K562 (cell line): ENCODE data around the gene CHCHD6. TPM values are rescaled to one million over a fixed set of nuclear protein-coding genes. Genes with fewer than 3 reads are reported as not detected.

Source experiments
- ATAC-seq: fragments of 200-7000 bp; cut with Tn5 transposase; 3 replicates; pipeline ENCODE4 v1.9.1; 2020; ENCODE audit warnings: moderate library complexity
- BruUV-seq: library from RNA; stranded (reverse); fragments of 400-500 nt; replicated peaks from 2 replicates; lab custom pipeline; 2021; lab: Mats Ljungman, UMichigan
- CTCF ChIA-PET: fragments of 300-600 bp; formaldehyde crosslinking; extraction: SDS; loops from one replicate; lab custom pipeline; 2021; ENCODE audit warnings: low intra/inter-chr PET ratio; lab: Yijun Ruan, JAX
- POLR2A ChIA-PET: fragments of 300-600, 350-650 bp; sonication (Branson Sonifier 250); formaldehyde crosslinking; extraction: SDS; loops from one replicate; lab custom pipeline; 2021; ENCODE audit warnings: antibody characterized with exemption, inconsistent platforms; lab: Yijun Ruan, JAX
- DNase-seq, 4 experiments: peaks; one replicate each; pipeline versions ENCODE4 v3.0.0 to v3.0.0-alpha.2; 2011 to 2018; ENCODE audit warnings: low spot score in 3 of 4, mixed read lengths in 3 of 4; ENCODE audit errors: extremely low read depth in 1 of 4
- FAIRE-seq: peaks from 2 replicates; lab custom pipeline; 2011; peaks lifted over from hg19 to GRCh38; lab: Jason Lieb, UNC
- H2AFZ ChIP-seq: 2 replicates; pipeline ENCODE4 v1.6.0; 2011; ENCODE audit warnings: low read depth, low read length, control low read depth, inconsistent platforms
- H3K27ac ChIP-seq: fragments of 200-600 bp; 3 replicates; pipeline ENCODE4 v1.8.0; 2011; ENCODE audit warnings: low read depth, mild to moderate bottlenecking, control low read depth, inconsistent platforms, low read length, moderate library complexity, mixed read lengths; ENCODE audit errors: extremely low read depth
- H3K27me3 ChIP-seq, 2 experiments: fragments of 300-600 bp in 1 of 2; 2 replicates in 1 of 2; 3 replicates in 1 of 2; pipeline versions ENCODE4 v1.6.0 to v1.8.0; 2011; ENCODE audit warnings: inconsistent platforms in 2 of 2, low read length in 2 of 2, mild to moderate bottlenecking in 1 of 2, mixed read lengths in 1 of 2, moderate library complexity in 1 of 2; ENCODE audit not compliant: control insufficient read depth in 2 of 2, insufficient read depth in 2 of 2
- H3K36me3 ChIP-seq: fragments of 300-600 bp; 3 replicates; pipeline ENCODE4 v1.8.0; 2011; ENCODE audit warnings: mild to moderate bottlenecking, low read length, inconsistent platforms; ENCODE audit not compliant: control insufficient read depth, insufficient read depth
- H3K4me1 ChIP-seq, 2 experiments: fragments of 200-600 bp in 1 of 2; replicated peaks in 1 of 2; 2 replicates in 1 of 2; 3 replicates in 1 of 2; pipeline versions ENCODE4 v1.5.1 to v1.8.0; 2011; ENCODE audit warnings: inconsistent platforms in 2 of 2, low read length in 2 of 2, mild to moderate bottlenecking in 1 of 2, mixed read lengths in 1 of 2, moderate library complexity in 1 of 2; ENCODE audit not compliant: control insufficient read depth in 2 of 2, insufficient read depth in 2 of 2
- H3K4me2 ChIP-seq: 2 replicates; pipeline ENCODE4 v1.6.1; 2011; ENCODE audit warnings: low read length, control low read depth, inconsistent platforms, mixed read lengths; ENCODE audit not compliant: insufficient read depth
- H3K4me3 ChIP-seq: fragments of 200-600 bp; sonication (generic), shearing (Covaris generic); 2 replicates; pipeline ENCODE4 v1.5.1; 2016; ENCODE audit warnings: control low read depth, inconsistent platforms
- H3K79me2 ChIP-seq: fragments of 200-600 bp; 3 replicates; pipeline ENCODE4 v1.8.0; 2011; ENCODE audit warnings: low read length, inconsistent platforms; ENCODE audit not compliant: control insufficient read depth, insufficient read depth
- H3K9ac ChIP-seq, 2 experiments: 2 replicates each; pipeline versions ENCODE4 v1.6.0 to v1.6.1; 2011; ENCODE audit warnings: low read depth in 2 of 2, low read length in 2 of 2, control low read depth in 1 of 2, inconsistent platforms in 1 of 2, mild to moderate bottlenecking in 1 of 2, mixed read lengths in 1 of 2; ENCODE audit not compliant: insufficient read depth in 1 of 2
- H3K9me1 ChIP-seq: one replicate; pipeline ENCODE4 v1.6.0; 2011; ENCODE audit warnings: inconsistent platforms, mild to moderate bottlenecking, low read length, moderate library complexity; ENCODE audit not compliant: control insufficient read depth, insufficient read depth
- H3K9me3 ChIP-seq: replicated peaks from 2 replicates; pipeline ENCODE4 v1.5.1; 2011; ENCODE audit warnings: low read depth, low read length, inconsistent platforms; ENCODE audit not compliant: control insufficient read depth, insufficient read depth
- H4K20me1 ChIP-seq: replicated peaks from 2 replicates; pipeline ENCODE4 v1.6.1; 2011; ENCODE audit warnings: low read length, inconsistent platforms, mixed read lengths; ENCODE audit not compliant: control insufficient read depth, insufficient read depth
- ASH1L ChIP-seq: fragments of 450-650 bp; IDR thresholded peaks from 2 replicates; pipeline ENCODE4 v1.6.1; 2018; ENCODE audit warnings: borderline replicate concordance, mild to moderate bottlenecking, low read depth; ENCODE audit not compliant: partially characterized antibody
- FOS ChIP-seq: IDR thresholded peaks from 3 replicates; pipeline ENCODE4 v1.6.1; 2011; ENCODE audit not compliant: insufficient read length; ENCODE audit errors: extremely low read depth
- HEY1 ChIP-seq: fragments of 250-450 bp; sonication (Bioruptor Pico); IDR thresholded peaks from 2 replicates; pipeline ENCODE4 v1.5.0; 2020; ENCODE audit warnings: mild to moderate bottlenecking, moderate library complexity, borderline replicate concordance
- KLF10 ChIP-seq: fragments of 250-450 bp; sonication (Bioruptor Pico); IDR thresholded peaks from 2 replicates; pipeline ENCODE4 v1.6.1; 2021; ENCODE audit warnings: matching md5 sums
- NELFE ChIP-seq: IDR thresholded peaks from 2 replicates; pipeline ENCODE4 v1.6.1; 2011; ENCODE audit warnings: mild to moderate bottlenecking; ENCODE audit not compliant: insufficient read depth, insufficient read length
- NR1H2 ChIP-seq: sonication (generic); formaldehyde crosslinking; IDR thresholded peaks from 2 replicates; pipeline ENCODE4 v1.4.0; 2020; ENCODE audit warnings: mild to moderate bottlenecking, missing genetic modification reagents
- PHF8 ChIP-seq: fragments of 200-600 bp; sonication (generic); IDR thresholded peaks from 2 replicates; pipeline ENCODE4 v1.6.1; 2012; ENCODE audit warnings: mixed run types, mild to moderate bottlenecking, inconsistent platforms, low read length, moderate library complexity, borderline replicate concordance
- ZEB2 ChIP-seq: fragments of 450-650 bp; IDR thresholded peaks from 2 replicates; pipeline ENCODE4 v1.6.1; 2016
- ZNF12 ChIP-seq: sonication (generic); formaldehyde crosslinking; IDR thresholded peaks from 2 replicates; pipeline ENCODE4 v1.4.0; 2020; ENCODE audit warnings: mild to moderate bottlenecking, missing genetic modification reagents
- ZNF41 ChIP-seq: fragments of 250-450 bp; sonication (Bioruptor Pico); conservative IDR thresholded peaks from 2 replicates; pipeline ENCODE4 v1.4.0; 2020; ENCODE audit warnings: mild to moderate bottlenecking
- WGBS: fragments of 100-300 bp; shearing (Covaris generic); methylation state at CpG from one replicate; pipeline ENCODE4 v1.1.6; 2016; ENCODE audit warnings: low coverage, mixed read lengths; ENCODE audit not compliant: insufficient coverage; ENCODE audit errors: missing lambda C conversion rate; 5-methylcytosine and 5-hydroxymethylcytosine counted together
- in situ Hi-C: fragments of 300-500 bp; cut with MboI; formaldehyde crosslinking; loops from 4 replicates; pipeline ENCODE4 v1.15.0; 2018; ENCODE audit warnings: inconsistent platforms, mixed read lengths
- intact Hi-C: fragments of 100-400 bp; cut with micrococcal nuclease; formaldehyde crosslinking; loops from 2 replicates; pipeline ENCODE4 v1.14.2; 2022
- polyA plus RNA-seq, 8 experiments: library from polyadenylated mRNA; depleted of rRNA in 4 of 8; stranded (reverse) in 5 of 8; unstranded in 3 of 8; fragments of >200 nt; fragmentation: Nextera tagmentation in 2 of 8; fragmentation: Illumina TruSeq in 1 of 8; extraction: Ambion mirVana in 2 of 8; extraction: Trizol in 1 of 8; gene quantifications; 2 replicates each; pipeline versions ENCODE4 v1.2.1 to v1.2.3, GENCODE V29; 2011 to 2014; ENCODE audit warnings: inconsistent platforms in 1 of 8, missing spikeins in 1 of 8
- total RNA-seq, 7 experiments: library from RNA; depleted of rRNA in 6 of 7; stranded (reverse); fragments of >200 nt in 6 of 7; fragmentation: Illumina TruSeq in 2 of 7; extraction: Trizol in 2 of 7; gene quantifications; 2 replicates each; pipeline versions ENCODE4 v1.2.1 to v1.2.3, GENCODE V29; 2011 to 2021; ENCODE audit warnings: low replicate concordance in 1 of 7
- TF ChIP-seq, protein P1 (sequence below), 2 experiments: IDR thresholded peaks; 2 replicates each; pipeline ENCODE4 v1.6.1; 2011; ENCODE audit warnings: borderline replicate concordance in 1 of 2, control low read depth in 1 of 2, low read depth in 1 of 2, low read length in 1 of 2, mild to moderate bottlenecking in 1 of 2, mixed read lengths in 1 of 2, moderate library complexity in 1 of 2; ENCODE audit not compliant: insufficient read depth in 1 of 2, insufficient read length in 1 of 2, poor library complexity in 1 of 2, severe bottlenecking in 1 of 2; ENCODE audit errors: extremely low read depth in 1 of 2
- TF ChIP-seq, protein P2 (sequence below): fragments of 250-450 bp; sonication (Bioruptor Pico); IDR thresholded peaks from 2 replicates; pipeline ENCODE4 v1.5.0; 2021
- TF ChIP-seq, protein P3 (sequence below): fragments of 250-450 bp; sonication (Bioruptor Pico); IDR thresholded peaks from 2 replicates; pipeline ENCODE4 v1.8.0; 2022; ENCODE audit warnings: moderate library complexity, mild to moderate bottlenecking, inconsistent platforms

Gene CHCHD6
- total and polyA plus RNA-seq, 9 of the 15 experiments (the other 6 are each of a cell fraction or from before 2014, with no cell fraction given): 4.6 to 18.6 (median 10.9) TPM

DNA sequence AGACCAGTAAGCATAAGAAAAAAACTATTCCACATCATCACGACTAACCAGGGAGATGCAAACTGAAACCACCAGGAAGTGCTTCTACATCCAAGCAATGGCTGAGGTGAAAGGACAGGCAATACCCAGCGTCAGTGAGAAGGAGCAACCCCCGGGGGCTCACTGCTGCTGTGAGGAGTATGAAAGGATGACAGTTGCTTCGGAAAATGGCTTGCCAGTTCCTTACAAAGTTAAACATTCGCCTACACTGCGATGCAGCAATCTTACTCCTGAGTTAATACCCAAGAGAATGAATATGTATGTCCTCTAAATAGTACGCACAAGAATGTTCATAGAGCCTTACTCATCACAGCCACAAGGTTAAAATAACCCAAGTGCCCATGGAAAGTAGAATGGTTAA lies 265.5 kb downstream of the CHCHD6 start:
- no TSS peak for BruUV-seq
- no peak overlapping the region for H3K4me2 ChIP-seq
- H3K4me1 ChIP-seq: peaks cover 0 to 4% of the 10 kb centered on the region in 2 experiments; a peak in 3 of 5 replicates
- DNase-seq (no peak), FAIRE-seq (no peak), ATAC-seq (no peak)
- no peaks in the 10 kb centered on the region for H3K9me3 ChIP-seq
- in situ Hi-C loops: no loop called here
- no peaks in the 10 kb centered on the region for H4K20me1 ChIP-seq
- TF ChIP-seq ZNF41 (CRISPR knock-in tag) (no peak), KLF10 (CRISPR knock-in tag) (no peak)
- TF ChIP-seq, protein P1, sequence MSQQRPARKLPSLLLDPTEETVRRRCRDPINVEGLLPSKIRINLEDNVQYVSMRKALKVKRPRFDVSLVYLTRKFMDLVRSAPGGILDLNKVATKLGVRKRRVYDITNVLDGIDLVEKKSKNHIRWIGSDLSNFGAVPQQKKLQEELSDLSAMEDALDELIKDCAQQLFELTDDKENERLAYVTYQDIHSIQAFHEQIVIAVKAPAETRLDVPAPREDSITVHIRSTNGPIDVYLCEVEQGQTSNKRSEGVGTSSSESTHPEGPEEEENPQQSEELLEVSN (IDR thresholded peaks at IDR 0.05; ENCODE audit: borderline replicate concordance in 1 of 2, extremely low read depth in 1 of 2, insufficient read depth in 1 of 2, insufficient read length in 1 of 2, low read depth in 1 of 2, low read length in 1 of 2, poor library complexity in 1 of 2, severe bottlenecking in 1 of 2): no peak
- no peak overlapping the region for H3K27ac ChIP-seq
- H3K9me1 ChIP-seq: no peaks in the 10 kb centered on the region
- no peaks in the 10 kb centered on the region for H3K36me3 ChIP-seq
- CTCF ChIA-PET: no interaction called here
- H3K4me3 ChIP-seq: no peak overlapping the region
- intact Hi-C loops: no loop called here
- H2AFZ ChIP-seq: no peak overlapping the region
- no peaks in the 10 kb centered on the region for H3K27me3 ChIP-seq
- POLR2A ChIA-PET: interaction anchor here (1.0 kb wide), 1 partner anchor 13 kb away, joined by 4 read pairs; the partner anchor contains the start of gene PLXNA1
- 67% methylated on average over 6 of the region's 7 CpGs for WGBS
- no peaks in the 10 kb centered on the region for H3K79me2 ChIP-seq
- no peak overlapping the region for H3K9ac ChIP-seq

DNA sequence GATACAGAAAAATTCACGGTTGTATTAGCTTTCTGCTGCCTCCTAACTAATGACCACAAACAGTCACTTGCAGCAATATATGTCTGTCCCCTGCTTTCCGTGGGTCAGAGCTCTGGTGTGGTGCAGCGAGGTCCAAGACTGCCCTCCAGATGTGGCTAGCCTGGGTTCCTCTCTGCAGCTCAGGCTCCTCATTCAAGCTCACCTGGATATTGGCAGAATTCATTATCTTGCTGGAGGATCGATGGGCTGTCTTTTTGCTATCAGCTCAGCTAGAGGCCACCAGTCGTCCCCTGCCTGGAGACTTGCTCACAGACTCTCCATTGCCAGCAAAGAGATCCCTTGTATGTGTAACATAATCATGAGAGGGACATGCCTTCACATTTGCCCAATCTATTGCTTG lies 266.1 kb downstream of the CHCHD6 start:
- Histone ChIP-seq H3K79me2 (no peaks in the 10 kb centered on the region), H3K9me1 (no peaks in the 10 kb centered on the region), H3K4me3 (no peak overlapping the region), H4K20me1 (no peaks in the 10 kb centered on the region), H3K27ac (no peak overlapping the region), H3K4me2 (no peak overlapping the region), H3K36me3 (no peaks in the 10 kb centered on the region), H3K4me1 (peaks cover 0 to 4% of the 10 kb centered on the region in 2 experiments; a peak in 3 of 5 replicates), H3K9ac (no peak overlapping the region), H2AFZ (no peak overlapping the region), H3K9me3 (peaks cover 5% of the 10 kb centered on the region; the same call in 1 of the 2 replicates), H3K27me3 (no peaks in the 10 kb centered on the region)
- FAIRE-seq: no peak
- ChIA-PET CTCF (no interaction called here), POLR2A (interaction anchor here (1.0 to 1.6 kb wide), 2 partner anchors 9 to 13 kb away, joined by 4 to 6 read pairs; partner anchors contain the start of gene PLXNA1)
- intact Hi-C loops: no loop called here
- no peak for DNase-seq
- no TSS peak for BruUV-seq
- 14% methylated on average over 5 of the region's 5 CpGs for WGBS
- in situ Hi-C loops: no loop called here
- no peak for ATAC-seq
- TF ChIP-seq ZEB2: no peak
- TF ChIP-seq PHF8: no peak
- no peak for TF ChIP-seq NR1H2
- TF ChIP-seq, protein P2, sequence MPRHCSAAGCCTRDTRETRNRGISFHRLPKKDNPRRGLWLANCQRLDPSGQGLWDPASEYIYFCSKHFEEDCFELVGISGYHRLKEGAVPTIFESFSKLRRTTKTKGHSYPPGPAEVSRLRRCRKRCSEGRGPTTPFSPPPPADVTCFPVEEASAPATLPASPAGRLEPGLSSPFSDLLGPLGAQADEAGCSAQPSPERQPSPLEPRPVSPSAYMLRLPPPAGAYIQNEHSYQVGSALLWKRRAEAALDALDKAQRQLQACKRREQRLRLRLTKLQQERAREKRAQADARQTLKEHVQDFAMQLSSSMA: no peak
- TF ChIP-seq, protein P3, sequence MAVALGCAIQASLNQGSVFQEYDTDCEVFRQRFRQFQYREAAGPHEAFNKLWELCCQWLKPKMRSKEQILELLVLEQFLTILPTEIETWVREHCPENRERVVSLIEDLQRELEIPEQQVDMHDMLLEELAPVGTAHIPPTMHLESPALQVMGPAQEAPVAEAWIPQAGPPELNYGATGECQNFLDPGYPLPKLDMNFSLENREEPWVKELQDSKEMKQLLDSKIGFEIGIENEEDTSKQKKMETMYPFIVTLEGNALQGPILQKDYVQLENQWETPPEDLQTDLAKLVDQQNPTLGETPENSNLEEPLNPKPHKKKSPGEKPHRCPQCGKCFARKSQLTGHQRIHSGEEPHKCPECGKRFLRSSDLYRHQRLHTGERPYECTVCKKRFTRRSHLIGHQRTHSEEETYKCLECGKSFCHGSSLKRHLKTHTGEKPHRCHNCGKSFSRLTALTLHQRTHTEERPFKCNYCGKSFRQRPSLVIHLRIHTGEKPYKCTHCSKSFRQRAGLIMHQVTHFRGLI (CRISPR knock-in tag): no peak
- TF ChIP-seq NELFE: no peak
- no peak for TF ChIP-seq FOS
- no peak for TF ChIP-seq ZNF12 (CRISPR knock-in tag)
- no peak for TF ChIP-seq HEY1 (CRISPR knock-in tag)
- no peak for TF ChIP-seq ASH1L
